IMR-90 (cell line): ENCODE data around the gene HYLS1.

Experiments
- MAFK ChIP-seq: IDR thresholded peaks from 2 replicates; pipeline ENCODE4 v1.6.1; 2012; ENCODE audit warnings: low read depth, low read length, improper control_type of control experiment
- NFE2L2 ChIP-seq: fragments of 150-350 bp; IDR thresholded peaks from 2 replicates; pipeline ENCODE4 v1.6.1; 2016; ENCODE audit warnings: low read depth, mild to moderate bottlenecking, low read length
- POLR2A ChIP-seq: IDR thresholded peaks from 2 replicates; pipeline ENCODE4 v1.6.1; 2012; ENCODE audit warnings: mild to moderate bottlenecking, low read depth, low read length
- RAD21 ChIP-seq: IDR thresholded peaks from 2 replicates; pipeline ENCODE4 v1.6.1; 2012; ENCODE audit warnings: low read length, improper control_type of control experiment
- SMC3 ChIP-seq: fragments of 150-350 bp; IDR thresholded peaks from 2 replicates; pipeline ENCODE4 v1.6.1; 2016; ENCODE audit warnings: low read depth, mild to moderate bottlenecking, antibody characterized with exemption, low read length, moderate library complexity
- TF ChIP-seq, protein P1 (sequence below): conservative IDR thresholded peaks from 2 replicates; pipeline ENCODE4 v1.5.1; 2012; ENCODE audit warnings: mild to moderate bottlenecking, low read depth, low read length, improper control_type of control experiment
- TF ChIP-seq, protein P2 (sequence below): fragments of 150-350 bp; IDR thresholded peaks from 2 replicates; pipeline ENCODE4 v1.6.1; 2016; ENCODE audit warnings: low read depth, mild to moderate bottlenecking, low read length, moderate library complexity, borderline replicate concordance
- TF ChIP-seq, protein P3 (sequence below): fragments of 150-350 bp; IDR thresholded peaks from 2 replicates; pipeline ENCODE4 v1.6.1; 2017; ENCODE audit warnings: mild to moderate bottlenecking, antibody characterized with exemption, low read length, low read depth

DNA sequence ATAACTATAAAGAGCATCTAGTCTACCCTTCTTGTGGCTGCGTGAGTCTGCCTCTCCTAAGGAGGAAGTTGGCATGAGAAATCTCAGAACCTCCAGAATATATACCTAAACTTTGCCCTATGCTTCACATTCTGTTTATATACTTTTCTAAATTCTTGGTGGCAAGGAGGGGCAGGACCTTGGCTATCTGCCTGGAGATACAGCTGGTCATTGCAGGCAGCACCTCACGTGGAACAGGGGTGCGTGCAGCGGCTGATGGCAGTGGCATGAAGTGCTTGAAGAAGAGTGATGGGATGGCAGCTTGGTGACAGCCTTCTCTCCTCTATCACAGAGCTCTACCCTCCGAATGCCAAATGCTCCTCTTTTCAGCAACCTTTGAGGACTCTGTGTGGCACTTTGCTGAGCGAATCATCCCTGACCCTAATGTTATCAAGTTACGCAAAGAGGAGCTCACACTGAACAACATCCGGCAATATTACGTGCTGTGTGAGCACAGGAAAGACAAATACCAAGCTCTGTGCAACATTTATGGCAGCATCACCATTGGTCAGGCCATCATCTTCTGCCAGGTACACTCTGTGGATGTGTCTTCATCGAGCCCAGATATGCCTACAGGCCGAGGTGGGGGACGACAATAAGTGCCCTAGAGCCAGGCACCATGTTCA is 29.3 kb downstream of the HYLS1 start:
- no peak for TF ChIP-seq POLR2A
- no peak for TF ChIP-seq RAD21
- TF ChIP-seq, protein P1, sequence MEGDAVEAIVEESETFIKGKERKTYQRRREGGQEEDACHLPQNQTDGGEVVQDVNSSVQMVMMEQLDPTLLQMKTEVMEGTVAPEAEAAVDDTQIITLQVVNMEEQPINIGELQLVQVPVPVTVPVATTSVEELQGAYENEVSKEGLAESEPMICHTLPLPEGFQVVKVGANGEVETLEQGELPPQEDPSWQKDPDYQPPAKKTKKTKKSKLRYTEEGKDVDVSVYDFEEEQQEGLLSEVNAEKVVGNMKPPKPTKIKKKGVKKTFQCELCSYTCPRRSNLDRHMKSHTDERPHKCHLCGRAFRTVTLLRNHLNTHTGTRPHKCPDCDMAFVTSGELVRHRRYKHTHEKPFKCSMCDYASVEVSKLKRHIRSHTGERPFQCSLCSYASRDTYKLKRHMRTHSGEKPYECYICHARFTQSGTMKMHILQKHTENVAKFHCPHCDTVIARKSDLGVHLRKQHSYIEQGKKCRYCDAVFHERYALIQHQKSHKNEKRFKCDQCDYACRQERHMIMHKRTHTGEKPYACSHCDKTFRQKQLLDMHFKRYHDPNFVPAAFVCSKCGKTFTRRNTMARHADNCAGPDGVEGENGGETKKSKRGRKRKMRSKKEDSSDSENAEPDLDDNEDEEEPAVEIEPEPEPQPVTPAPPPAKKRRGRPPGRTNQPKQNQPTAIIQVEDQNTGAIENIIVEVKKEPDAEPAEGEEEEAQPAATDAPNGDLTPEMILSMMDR: no peak
- TF ChIP-seq, protein P2, sequence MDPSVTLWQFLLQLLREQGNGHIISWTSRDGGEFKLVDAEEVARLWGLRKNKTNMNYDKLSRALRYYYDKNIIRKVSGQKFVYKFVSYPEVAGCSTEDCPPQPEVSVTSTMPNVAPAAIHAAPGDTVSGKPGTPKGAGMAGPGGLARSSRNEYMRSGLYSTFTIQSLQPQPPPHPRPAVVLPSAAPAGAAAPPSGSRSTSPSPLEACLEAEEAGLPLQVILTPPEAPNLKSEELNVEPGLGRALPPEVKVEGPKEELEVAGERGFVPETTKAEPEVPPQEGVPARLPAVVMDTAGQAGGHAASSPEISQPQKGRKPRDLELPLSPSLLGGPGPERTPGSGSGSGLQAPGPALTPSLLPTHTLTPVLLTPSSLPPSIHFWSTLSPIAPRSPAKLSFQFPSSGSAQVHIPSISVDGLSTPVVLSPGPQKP: no peak
- no peak for TF ChIP-seq MAFK
- no peak for TF ChIP-seq SMC3
- TF ChIP-seq, protein P3, sequence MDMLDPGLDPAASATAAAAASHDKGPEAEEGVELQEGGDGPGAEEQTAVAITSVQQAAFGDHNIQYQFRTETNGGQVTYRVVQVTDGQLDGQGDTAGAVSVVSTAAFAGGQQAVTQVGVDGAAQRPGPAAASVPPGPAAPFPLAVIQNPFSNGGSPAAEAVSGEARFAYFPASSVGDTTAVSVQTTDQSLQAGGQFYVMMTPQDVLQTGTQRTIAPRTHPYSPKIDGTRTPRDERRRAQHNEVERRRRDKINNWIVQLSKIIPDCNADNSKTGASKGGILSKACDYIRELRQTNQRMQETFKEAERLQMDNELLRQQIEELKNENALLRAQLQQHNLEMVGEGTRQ: no peak
- TF ChIP-seq NFE2L2: no peak
